A549 (cell line): ENCODE results near the gene TCTN1.

Source experiments
- BHLHE40 ChIP-seq: IDR thresholded peaks from 2 replicates; pipeline ENCODE4 v1.6.1; 2012; ENCODE audit warnings: low read depth, low read length, inconsistent platforms
- CBX2 ChIP-seq: fragments of 200-600 bp; sonication (generic); IDR thresholded peaks from 2 replicates; pipeline ENCODE4 v1.6.1; 2016; ENCODE audit warnings: low read depth, mild to moderate bottlenecking, borderline replicate concordance
- CTCF ChIP-seq: fragments of >200 bp; sonication (Bioruptor Twin); formaldehyde crosslinking; IDR thresholded peaks from 3 replicates; pipeline ENCODE4 v1.5.1; 2016
- FOSL2 ChIP-seq, 2 experiments: fragments of 450-650 bp in 1 of 2; fragments of >200 bp in 1 of 2; sonication (Bioruptor Twin) in 1 of 2; formaldehyde crosslinking; IDR thresholded peaks; 2 replicates each; pipeline versions ENCODE4 v1.5.0 to v1.6.1; 2016 to 2020; ENCODE audit warnings: mild to moderate bottlenecking in 1 of 2, moderate library complexity in 1 of 2
- HDAC2 ChIP-seq: fragments of 200-600 bp; sonication (generic); IDR thresholded peaks from 2 replicates; pipeline ENCODE4 v1.6.1; 2016
- MAX ChIP-seq: IDR thresholded peaks from 2 replicates; pipeline ENCODE4 v1.6.1; 2012
- POLR2A ChIP-seq: IDR thresholded peaks from 2 replicates; pipeline ENCODE4 v1.6.1; 2012; ENCODE audit warnings: mild to moderate bottlenecking, low read length
- RARB ChIP-seq: fragments of 250-450 bp; sonication (Bioruptor Pico); IDR thresholded peaks from 2 replicates; pipeline ENCODE4 v1.8.0; 2021; ENCODE audit warnings: mild to moderate bottlenecking, moderate library complexity
- USF2 ChIP-seq: fragments of 450-650 bp; IDR thresholded peaks from 2 replicates; pipeline ENCODE4 v1.6.1; 2014; ENCODE audit warnings: antibody characterized with exemption

GRCh38 chr12:110668480-110669192 is 54.7 kb downstream of the TCTN1 start:
- TF ChIP-seq CTCF (no peak), CBX2 (no peak), USF2 (no peak), RARB (CRISPR knock-in tag) (no peak), FOSL2 (IDR thresholded peaks at IDR 0.05) (no peak), FOSL2 (CRISPR knock-in tag; IDR thresholded peaks at IDR 0.05) (no peak), BHLHE40 (no peak), POLR2A (no peak), MAX (no peak), HDAC2 (no peak)
